ENCODE measurements around the gene SPPL2C.

The SPPL2C gene

DNA sequence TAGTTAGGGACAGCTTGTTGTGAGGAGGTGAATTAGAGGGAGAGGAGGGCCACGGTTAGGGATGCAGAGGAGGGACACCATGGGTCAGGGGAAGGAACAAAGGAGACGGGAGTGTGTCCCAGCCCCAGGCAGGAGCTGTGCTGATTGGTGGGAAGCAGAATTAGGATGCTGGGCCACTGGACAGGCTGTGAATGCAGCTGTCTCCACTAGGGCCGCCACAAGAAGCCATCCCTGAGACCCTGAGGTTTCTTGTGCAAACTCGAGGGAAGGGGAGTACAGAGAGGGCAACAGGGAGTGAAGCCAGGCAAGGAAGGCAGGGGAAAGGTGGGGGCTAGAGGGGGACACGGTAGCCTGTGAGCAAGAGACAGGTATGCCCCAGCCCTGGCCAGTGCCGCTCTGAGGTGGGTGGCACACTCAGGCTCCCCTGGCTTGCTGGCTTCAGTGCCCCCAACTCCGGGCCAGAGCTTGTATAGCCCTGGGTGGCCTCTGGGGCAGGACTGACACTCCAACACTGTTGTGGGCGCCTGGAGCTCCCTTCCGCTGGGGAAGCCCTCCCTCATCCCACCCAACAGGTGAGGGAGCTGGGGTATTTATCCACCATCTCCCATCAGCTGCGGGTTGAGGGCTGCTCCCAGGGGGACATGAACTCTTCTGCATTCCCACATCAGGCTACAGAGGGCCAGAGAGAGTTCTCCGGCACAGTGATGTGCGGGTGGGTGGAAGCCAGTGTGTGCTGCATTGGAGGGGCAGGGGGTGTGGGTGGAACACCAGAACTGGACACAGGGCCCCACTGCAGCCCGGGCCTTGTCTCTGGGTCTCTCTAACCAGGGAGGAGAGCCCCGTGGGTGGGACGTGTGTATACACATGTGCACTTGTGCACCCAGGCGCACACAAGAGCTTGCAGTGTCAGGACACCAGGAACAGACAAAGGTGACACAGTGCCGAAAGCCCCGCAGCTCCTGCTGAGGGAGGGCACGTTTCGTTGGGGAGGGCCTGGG lies 8.3 kb upstream of the SPPL2C start:
- no peak overlapping the region for H3K4me3 ChIP-seq (ENCODE audit: low read depth, low read length)
- DNase-seq (ENCODE audit: low read depth) = no peak
- TF ChIP-seq CTCF (IDR thresholded peaks at IDR 0.05; ENCODE audit: control insufficient read depth, extremely low read depth, insufficient read depth) = no peak

DNA sequence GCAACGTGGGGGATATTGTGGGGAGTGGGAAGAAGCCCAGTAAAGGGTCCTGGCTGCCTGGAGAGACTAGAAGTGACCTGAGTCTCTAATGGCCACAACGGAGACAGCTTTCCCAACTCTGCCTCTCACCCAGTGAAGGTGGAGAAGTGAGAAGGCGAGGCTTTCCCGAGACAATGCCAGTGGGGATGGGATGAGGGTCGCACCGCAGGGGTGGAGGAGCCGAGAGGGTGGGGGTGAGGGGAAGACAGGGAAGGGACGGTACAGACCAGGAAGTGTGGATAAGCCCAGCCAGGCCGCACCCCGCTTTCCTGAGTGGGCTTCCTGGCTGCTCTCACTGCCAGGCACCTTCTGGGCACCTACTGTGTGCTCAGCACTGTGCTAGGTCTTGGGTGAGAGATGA lies 7.5 kb upstream of the SPPL2C start:
- no peak for TF ChIP-seq CTCF (IDR thresholded peaks at IDR 0.05; ENCODE audit: control insufficient read depth, extremely low read depth, insufficient read depth)
- no peak overlapping the region for H3K4me3 ChIP-seq (ENCODE audit: low read depth, low read length)
- DNase-seq (ENCODE audit: low read depth) = no peak

DNA sequence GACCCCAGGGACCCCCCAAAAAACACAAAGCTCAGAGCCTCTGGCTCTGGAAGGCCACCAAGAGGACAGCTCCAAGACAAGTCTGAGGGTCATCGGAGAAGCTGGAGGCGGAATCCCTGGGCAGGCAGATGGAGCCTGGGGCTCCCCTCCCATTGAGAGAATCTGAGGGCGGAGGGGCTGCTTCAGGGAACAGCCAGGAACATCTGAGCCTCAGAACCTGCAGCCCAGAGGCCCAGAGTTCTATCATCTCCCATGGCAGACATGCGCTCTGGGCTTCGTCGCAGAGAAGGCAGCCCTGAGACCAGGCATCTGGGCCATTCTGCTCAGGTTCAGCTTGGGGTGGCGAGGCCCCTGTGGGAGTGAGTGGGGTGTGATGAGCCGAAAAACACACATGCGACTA lies 7.1 kb upstream of the SPPL2C start:
- DNase-seq (ENCODE audit: low read depth) = no peak
- no peak for TF ChIP-seq CTCF (IDR thresholded peaks at IDR 0.05; ENCODE audit: control insufficient read depth, extremely low read depth, insufficient read depth)
- no peak overlapping the region for H3K4me3 ChIP-seq (ENCODE audit: low read depth, low read length)

DNA sequence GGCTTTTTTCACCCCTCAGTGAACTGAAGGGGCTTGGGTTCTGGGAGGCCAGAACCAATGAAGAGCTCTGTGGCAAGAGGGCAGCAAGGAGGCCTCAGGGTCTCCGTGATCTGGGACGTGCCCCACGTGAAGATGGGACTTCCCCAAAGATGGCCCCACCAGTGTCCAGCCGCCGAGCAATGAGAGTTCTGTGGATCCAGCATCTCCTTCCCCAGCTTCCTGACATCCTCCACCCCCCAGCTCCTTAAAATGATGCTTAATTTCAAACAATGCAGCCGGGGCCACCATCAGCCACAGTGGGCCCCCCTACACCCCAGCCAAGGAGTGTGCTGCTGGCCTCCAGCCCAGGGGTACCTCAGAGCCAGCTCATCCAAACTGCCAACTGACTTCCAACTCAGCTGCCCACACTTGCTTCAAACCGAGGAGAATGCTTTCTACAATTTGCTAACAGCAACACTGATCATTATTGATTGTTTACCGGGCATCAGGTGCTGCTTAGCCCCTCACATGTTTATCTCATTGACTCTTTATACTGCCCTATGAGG lies 5.9 kb upstream of the SPPL2C start:
- no peak for TF ChIP-seq CTCF (IDR thresholded peaks at IDR 0.05; ENCODE audit: control insufficient read depth, extremely low read depth, insufficient read depth)
- no peak overlapping the region for H3K4me3 ChIP-seq (ENCODE audit: low read depth, low read length)
- DNase-seq (ENCODE audit: low read depth) = no peak

DNA sequence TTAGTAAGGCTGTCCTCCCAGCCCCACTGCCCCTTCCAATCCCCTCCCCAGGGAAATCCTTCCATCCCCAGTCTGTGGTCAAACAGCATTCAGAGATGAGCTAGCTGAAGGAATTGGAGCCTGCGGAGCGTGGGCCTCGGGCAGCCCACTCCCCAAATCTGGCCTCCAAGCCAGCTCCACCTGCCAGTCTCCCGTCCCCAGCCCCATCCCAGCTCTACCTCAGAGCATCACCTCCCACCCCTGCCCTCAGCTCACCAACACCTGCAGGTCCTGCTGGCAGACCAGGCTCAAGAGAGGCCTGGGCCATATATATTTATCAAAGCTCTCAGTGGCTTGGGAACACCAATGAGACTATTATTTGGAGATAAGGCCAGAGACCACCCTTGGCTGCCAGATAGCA lies 5.2 kb upstream of the SPPL2C start:
- no peak for DNase-seq (ENCODE audit: low read depth)
- H3K4me3 ChIP-seq (ENCODE audit: low read depth, low read length) = no peak overlapping the region
- no peak for TF ChIP-seq CTCF (IDR thresholded peaks at IDR 0.05; ENCODE audit: control insufficient read depth, extremely low read depth, insufficient read depth)

DNA sequence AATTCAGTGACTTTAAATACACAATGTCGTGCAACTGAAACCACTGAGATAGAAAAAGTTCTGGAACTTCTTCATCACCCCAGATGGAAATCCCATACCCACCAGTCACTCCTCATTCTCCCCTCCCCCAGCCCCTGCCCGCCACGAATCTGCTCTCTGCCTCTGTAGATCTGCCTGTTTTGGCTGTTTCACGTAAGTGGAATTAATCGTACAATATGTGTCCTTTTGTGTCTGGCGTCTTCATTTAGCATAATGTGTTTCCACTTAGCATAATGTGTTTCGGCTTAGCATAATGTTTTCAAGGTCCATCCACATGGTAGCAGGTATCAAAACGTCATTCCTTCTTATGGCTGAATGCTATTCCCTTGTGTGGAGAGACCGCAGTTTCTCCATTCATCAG lies 3.5 kb upstream of the SPPL2C start:
- DNase-seq (ENCODE audit: low read depth) = no peak
- no peak for TF ChIP-seq CTCF (IDR thresholded peaks at IDR 0.05; ENCODE audit: control insufficient read depth, extremely low read depth, insufficient read depth)
- no peak overlapping the region for H3K4me3 ChIP-seq (ENCODE audit: low read depth, low read length)

All from LNCaP clone FGC (cell line).